Ishikawa (cell line): ENCODE data around the gene B4GAT1.

Source experiments
- CEBPB ChIP-seq: IDR thresholded peaks from 2 replicates; pipeline ENCODE4 v1.6.1; 2012
- CREB1 ChIP-seq: IDR thresholded peaks from 2 replicates; pipeline ENCODE4 v1.6.1; 2012; ENCODE audit warnings: low read depth
- EGR1 ChIP-seq: IDR thresholded peaks from 2 replicates; pipeline ENCODE4 v1.6.1; 2012
- EP300 ChIP-seq: IDR thresholded peaks from 2 replicates; pipeline ENCODE4 v1.6.1; 2012; ENCODE audit warnings: borderline replicate concordance
- FOXM1 ChIP-seq: IDR thresholded peaks from 2 replicates; pipeline ENCODE4 v1.6.1; 2012; ENCODE audit warnings: low read depth, borderline replicate concordance
- NFIC ChIP-seq: IDR thresholded peaks from 2 replicates; pipeline ENCODE4 v1.6.1; 2012
- RAD21 ChIP-seq: IDR thresholded peaks from 2 replicates; pipeline ENCODE4 v1.6.1; 2012; ENCODE audit warnings: low read depth
- TAF1 ChIP-seq: IDR thresholded peaks from 2 replicates; pipeline ENCODE4 v1.6.1; 2012; ENCODE audit warnings: low read depth, mild to moderate bottlenecking
- TCF12 ChIP-seq: IDR thresholded peaks from 2 replicates; pipeline ENCODE4 v1.6.1; 2012; ENCODE audit warnings: low read depth
- TEAD4 ChIP-seq: IDR thresholded peaks from 2 replicates; pipeline ENCODE4 v1.6.1; 2012
- USF1 ChIP-seq: IDR thresholded peaks from 2 replicates; pipeline ENCODE4 v1.6.1; 2012
- YY1 ChIP-seq: IDR thresholded peaks from 2 replicates; pipeline ENCODE4 v1.6.1; 2012; ENCODE audit warnings: low read depth
- ZBTB7A ChIP-seq: IDR thresholded peaks from 2 replicates; pipeline ENCODE4 v1.6.1; 2012; ENCODE audit warnings: low read depth
- TF ChIP-seq, protein P1 (sequence below): IDR thresholded peaks from 2 replicates; pipeline ENCODE4 v1.6.1; 2012; ENCODE audit warnings: low read depth, mild to moderate bottlenecking
- TF ChIP-seq, protein P2 (sequence below): IDR thresholded peaks from 2 replicates; pipeline ENCODE4 v1.6.1; 2012

B4GAT1 gene

DNA sequence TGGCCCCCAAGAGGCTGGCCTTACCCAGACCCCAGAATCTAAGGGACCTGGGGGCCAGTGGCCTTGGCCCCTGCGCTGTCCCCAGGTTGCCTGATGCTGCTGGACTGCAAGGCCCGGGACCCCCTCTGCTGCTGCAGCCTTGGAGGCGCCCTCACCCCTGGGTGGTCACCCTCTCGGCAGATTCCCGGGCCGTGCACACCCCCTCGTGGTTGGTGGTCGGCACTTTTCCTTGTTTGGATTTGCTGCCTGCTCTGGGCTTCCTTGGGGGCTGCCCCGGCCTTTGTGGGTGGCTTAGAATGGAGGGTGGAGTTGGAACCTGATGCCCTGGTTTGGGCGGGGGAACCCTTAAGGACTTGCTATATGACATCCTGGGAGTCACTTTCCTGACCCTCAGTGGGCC, 16.5 kb downstream of the B4GAT1 start:
- TF ChIP-seq TEAD4 (no peak), TAF1 (no peak), CREB1 (no peak)
- TF ChIP-seq, protein P1, sequence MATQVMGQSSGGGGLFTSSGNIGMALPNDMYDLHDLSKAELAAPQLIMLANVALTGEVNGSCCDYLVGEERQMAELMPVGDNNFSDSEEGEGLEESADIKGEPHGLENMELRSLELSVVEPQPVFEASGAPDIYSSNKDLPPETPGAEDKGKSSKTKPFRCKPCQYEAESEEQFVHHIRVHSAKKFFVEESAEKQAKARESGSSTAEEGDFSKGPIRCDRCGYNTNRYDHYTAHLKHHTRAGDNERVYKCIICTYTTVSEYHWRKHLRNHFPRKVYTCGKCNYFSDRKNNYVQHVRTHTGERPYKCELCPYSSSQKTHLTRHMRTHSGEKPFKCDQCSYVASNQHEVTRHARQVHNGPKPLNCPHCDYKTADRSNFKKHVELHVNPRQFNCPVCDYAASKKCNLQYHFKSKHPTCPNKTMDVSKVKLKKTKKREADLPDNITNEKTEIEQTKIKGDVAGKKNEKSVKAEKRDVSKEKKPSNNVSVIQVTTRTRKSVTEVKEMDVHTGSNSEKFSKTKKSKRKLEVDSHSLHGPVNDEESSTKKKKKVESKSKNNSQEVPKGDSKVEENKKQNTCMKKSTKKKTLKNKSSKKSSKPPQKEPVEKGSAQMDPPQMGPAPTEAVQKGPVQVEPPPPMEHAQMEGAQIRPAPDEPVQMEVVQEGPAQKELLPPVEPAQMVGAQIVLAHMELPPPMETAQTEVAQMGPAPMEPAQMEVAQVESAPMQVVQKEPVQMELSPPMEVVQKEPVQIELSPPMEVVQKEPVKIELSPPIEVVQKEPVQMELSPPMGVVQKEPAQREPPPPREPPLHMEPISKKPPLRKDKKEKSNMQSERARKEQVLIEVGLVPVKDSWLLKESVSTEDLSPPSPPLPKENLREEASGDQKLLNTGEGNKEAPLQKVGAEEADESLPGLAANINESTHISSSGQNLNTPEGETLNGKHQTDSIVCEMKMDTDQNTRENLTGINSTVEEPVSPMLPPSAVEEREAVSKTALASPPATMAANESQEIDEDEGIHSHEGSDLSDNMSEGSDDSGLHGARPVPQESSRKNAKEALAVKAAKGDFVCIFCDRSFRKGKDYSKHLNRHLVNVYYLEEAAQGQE: no peak
- TF ChIP-seq, protein P2, sequence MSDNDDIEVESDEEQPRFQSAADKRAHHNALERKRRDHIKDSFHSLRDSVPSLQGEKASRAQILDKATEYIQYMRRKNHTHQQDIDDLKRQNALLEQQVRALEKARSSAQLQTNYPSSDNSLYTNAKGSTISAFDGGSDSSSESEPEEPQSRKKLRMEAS: no peak

- TF ChIP-seq EGR1 (no peak), ZBTB7A (no peak), TEAD4 (no peak), EP300 (no peak), CREB1 (no peak)
- TF ChIP-seq, protein P1: no peak
These were observed 18.2 kb downstream of the B4GAT1 start for GRCh38 chr11:66329165-66329673.

GRCh38 chr11:66328302-66329144, 18.9 kb downstream of the B4GAT1 start:
- TF ChIP-seq USF1 (peak; percentile 88), TAF1 (no peak), YY1 (no peak), FOXM1 (no peak), TCF12 (no peak), TEAD4 (peak; percentile 94), NFIC (no peak), EGR1 (no peak), EP300 (no peak), CEBPB (no peak), CREB1 (no peak), ZBTB7A (peak; percentile 90), RAD21 (peak; percentile 84)
- TF ChIP-seq, protein P1: no peak
- TF ChIP-seq, protein P2: peak; percentile 97

DNA sequence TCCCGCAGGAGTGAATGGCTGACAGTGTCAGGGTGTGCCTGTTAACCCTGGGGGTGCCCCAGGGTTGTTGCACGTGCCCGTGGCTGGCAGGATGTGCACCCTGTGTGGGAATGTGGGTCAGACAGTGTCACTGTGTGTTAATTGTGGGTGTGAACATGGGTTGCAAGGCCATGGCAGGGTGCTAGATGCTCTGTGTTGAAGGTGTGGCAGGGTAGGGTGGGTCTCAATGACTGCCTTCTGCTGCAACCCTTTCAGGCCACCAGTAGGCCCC, 19.5 kb downstream of the B4GAT1 start:
- TF ChIP-seq, protein P2: no peak
- TF ChIP-seq ZBTB7A (no peak), CEBPB (no peak), YY1 (no peak), EGR1 (no peak), FOXM1 (no peak), RAD21 (no peak), EP300 (no peak)
- TF ChIP-seq, protein P1: no peak
